Tibial nerve (tissue), 3 donors: ENCODE data around the gene RTP4.

Experiments
- POLR2A ChIP-seq, 2 donors: fragments of 450-650 bp; IDR thresholded peaks; one replicate each; pipeline ENCODE4 v1.6.1; 2017; ENCODE audit warnings: antibody characterized with exemption in 2 of 2, mild to moderate bottlenecking in 2 of 2, moderate library complexity in 2 of 2
- TF ChIP-seq, protein P1 (sequence below), 5 experiments: fragments of 200-600 bp in 3 of 5; fragments of 450-650 bp in 2 of 5; sonication (generic) in 3 of 5; IDR thresholded peaks; one replicate each; pipeline ENCODE4 v1.5.1; 2016 to 2019; ENCODE audit warnings: antibody characterized with exemption in 5 of 5, mild to moderate bottlenecking in 3 of 5, moderate library complexity in 2 of 5

DNA sequence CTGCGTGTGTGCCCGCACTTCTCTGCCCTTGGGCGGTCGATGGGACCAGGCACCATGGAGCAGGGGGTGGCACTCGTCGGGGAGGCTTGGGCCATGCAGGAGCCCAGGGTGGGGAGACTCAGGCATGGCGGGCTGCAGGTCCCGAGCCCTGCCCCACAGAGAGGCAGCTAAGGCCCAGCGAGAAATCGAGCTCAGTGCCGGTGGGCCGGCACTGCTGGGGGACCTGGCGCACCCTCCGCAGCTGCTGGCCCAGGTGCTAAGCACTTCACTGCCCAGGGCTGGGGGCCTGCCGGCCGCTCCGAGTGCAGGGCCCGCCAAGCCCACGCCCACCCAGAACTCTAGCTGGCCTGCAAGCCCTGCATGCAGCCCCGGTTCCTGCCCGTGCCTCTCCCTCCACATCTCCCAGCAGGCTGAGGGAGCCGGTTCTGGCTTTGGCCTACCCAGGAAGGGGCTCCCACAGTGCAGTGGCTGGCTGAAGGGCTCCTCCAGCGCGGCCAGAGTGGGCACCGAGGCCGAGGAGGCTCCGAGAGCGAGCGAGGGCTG lies 553 bp upstream of the RTP4 start:
- TF ChIP-seq POLR2A (IDR thresholded peaks at IDR 0.05) = no peak
- TF ChIP-seq, protein P1, sequence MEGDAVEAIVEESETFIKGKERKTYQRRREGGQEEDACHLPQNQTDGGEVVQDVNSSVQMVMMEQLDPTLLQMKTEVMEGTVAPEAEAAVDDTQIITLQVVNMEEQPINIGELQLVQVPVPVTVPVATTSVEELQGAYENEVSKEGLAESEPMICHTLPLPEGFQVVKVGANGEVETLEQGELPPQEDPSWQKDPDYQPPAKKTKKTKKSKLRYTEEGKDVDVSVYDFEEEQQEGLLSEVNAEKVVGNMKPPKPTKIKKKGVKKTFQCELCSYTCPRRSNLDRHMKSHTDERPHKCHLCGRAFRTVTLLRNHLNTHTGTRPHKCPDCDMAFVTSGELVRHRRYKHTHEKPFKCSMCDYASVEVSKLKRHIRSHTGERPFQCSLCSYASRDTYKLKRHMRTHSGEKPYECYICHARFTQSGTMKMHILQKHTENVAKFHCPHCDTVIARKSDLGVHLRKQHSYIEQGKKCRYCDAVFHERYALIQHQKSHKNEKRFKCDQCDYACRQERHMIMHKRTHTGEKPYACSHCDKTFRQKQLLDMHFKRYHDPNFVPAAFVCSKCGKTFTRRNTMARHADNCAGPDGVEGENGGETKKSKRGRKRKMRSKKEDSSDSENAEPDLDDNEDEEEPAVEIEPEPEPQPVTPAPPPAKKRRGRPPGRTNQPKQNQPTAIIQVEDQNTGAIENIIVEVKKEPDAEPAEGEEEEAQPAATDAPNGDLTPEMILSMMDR (IDR thresholded peaks at IDR 0.05) = no peak
